ENCODE results near the gene DNAI2. TPM values are rescaled to one million over a fixed set of nuclear protein-coding genes. Genes with fewer than 3 reads are reported as not detected.

The DNAI2 gene
- total RNA-seq, 1 donor from 2014 or later, result not detected

DNA sequence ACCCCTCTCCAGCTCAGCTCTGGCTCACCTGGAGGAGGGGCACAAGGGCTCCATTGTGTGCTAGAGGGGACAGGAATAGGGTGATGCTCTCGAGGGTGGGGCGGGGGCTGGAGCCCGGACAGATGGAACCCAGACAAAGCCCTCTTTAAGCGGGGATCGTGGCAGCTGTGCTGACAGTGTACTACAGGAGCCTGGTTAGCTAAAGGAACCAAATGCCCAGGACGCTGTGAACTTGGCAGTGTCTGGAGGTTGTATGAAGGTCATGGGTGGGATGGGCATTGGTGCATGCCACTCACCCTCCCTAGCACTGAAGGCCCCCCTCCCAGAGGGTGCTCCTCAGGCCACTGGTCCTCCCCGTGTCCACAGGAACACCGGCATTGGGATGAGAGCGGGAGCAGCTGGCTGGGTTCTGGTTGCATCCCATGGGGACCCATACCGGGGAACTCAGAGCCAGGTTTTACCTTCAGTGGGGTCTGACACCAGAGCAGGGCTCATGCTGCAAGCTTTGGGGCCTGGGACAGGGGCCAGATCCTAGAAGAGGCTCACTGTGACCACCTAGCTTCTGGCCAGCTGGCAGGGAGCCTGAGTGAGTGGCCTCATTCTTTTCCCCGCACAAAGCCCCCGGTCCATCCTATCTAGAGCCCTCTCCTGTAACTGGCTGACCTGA is 63.9 kb downstream of the DNAI2 start:
- H3K4me1 ChIP-seq (ENCODE audit: insufficient read depth, low read length), result no peaks in the 10 kb centered on the region
- no peaks in the 10 kb centered on the region for H3K27me3 ChIP-seq (ENCODE audit: insufficient read depth, low read length)
- TF ChIP-seq EZH2 (IDR thresholded peaks at IDR 0.05; ENCODE audit: insufficient read depth, low read length), result no peak
- TF ChIP-seq, protein P1, sequence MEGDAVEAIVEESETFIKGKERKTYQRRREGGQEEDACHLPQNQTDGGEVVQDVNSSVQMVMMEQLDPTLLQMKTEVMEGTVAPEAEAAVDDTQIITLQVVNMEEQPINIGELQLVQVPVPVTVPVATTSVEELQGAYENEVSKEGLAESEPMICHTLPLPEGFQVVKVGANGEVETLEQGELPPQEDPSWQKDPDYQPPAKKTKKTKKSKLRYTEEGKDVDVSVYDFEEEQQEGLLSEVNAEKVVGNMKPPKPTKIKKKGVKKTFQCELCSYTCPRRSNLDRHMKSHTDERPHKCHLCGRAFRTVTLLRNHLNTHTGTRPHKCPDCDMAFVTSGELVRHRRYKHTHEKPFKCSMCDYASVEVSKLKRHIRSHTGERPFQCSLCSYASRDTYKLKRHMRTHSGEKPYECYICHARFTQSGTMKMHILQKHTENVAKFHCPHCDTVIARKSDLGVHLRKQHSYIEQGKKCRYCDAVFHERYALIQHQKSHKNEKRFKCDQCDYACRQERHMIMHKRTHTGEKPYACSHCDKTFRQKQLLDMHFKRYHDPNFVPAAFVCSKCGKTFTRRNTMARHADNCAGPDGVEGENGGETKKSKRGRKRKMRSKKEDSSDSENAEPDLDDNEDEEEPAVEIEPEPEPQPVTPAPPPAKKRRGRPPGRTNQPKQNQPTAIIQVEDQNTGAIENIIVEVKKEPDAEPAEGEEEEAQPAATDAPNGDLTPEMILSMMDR (IDR thresholded peaks at IDR 0.05; ENCODE audit: insufficient read depth, low read depth, low read length), result no peak
- Mint-ChIP-seq H3K36me3 (ENCODE audit: low read depth, unreplicated experiment) (no peaks in the 10 kb centered on the region), H3K27me3 (ENCODE audit: low read depth, unreplicated experiment) (peaks cover 33% of the 10 kb centered on the region), H3K4me1 (ENCODE audit: low read depth, unreplicated experiment) (no peaks in the 10 kb centered on the region), H3K4me3 (ENCODE audit: unreplicated experiment) (no peak overlapping the region), H3K9me3 (ENCODE audit: unreplicated experiment) (no peaks in the 10 kb centered on the region), H3K27ac (ENCODE audit: unreplicated experiment) (no peak overlapping the region)
- FAIRE-seq, result no peak
- no peak overlapping the region for H3K9ac ChIP-seq (ENCODE audit: low read length)
- no peaks in the 10 kb centered on the region for H3K36me3 ChIP-seq (ENCODE audit: insufficient read depth, low read length)
- H4K20me1 ChIP-seq (ENCODE audit: insufficient read depth, low read length), result no peaks in the 10 kb centered on the region
- no peak overlapping the region for H2AFZ ChIP-seq (ENCODE audit: low read depth, low read length)
- H3K27ac ChIP-seq (ENCODE audit: low read depth, low read length), result no peak overlapping the region
- H3K79me2 ChIP-seq (ENCODE audit: insufficient read depth, low read length), result no peaks in the 10 kb centered on the region
- H3K9me3 ChIP-seq (ENCODE audit: insufficient read depth, low read depth, low read length), result peaks cover 5% of the 10 kb centered on the region
- H3K4me3 ChIP-seq (ENCODE audit: insufficient read depth, low read depth, low read length), result no peak overlapping the region
- DNase-seq (ENCODE audit: low read depth), result no peak
- no peak overlapping the region for H3K4me2 ChIP-seq (ENCODE audit: low read length)

DNA sequence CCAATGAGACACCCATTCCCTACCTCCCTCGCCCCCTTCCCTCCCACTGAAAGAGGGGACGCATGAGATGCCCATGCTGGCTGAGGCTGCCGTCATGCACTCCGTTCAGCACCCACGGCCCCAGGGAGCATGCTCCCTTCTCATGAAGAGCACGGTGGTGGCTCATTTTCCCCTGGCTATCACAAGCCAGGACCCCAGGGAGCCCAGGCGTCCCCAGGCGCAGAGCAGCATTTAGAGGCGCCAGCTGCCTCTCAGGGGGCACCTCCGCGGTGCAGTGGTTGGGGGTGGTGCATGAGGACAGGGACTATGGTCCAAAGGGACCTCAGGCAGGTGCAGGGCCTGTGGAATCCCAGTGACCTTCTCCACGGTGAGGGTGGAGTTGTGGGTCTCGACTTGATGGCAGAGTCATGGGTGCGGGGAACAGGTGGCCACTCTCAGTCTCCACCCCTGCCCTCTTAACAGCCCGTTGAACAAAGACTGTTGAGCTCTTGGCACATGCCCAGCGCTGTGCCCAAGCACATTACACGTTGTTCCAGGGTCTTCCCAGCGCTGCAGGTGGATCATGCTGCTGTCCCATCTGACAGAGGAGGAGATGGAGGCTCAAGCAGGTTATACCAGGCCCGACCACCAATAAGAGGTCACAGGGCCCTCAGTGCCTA is 65.6 kb downstream of the DNAI2 start:
- no peaks in the 10 kb centered on the region for H3K27me3 ChIP-seq (ENCODE audit: insufficient read depth, low read length)
- no peaks in the 10 kb centered on the region for H3K4me1 ChIP-seq (ENCODE audit: insufficient read depth, low read length)
- FAIRE-seq (no peak), DNase-seq (ENCODE audit: low read depth) (no peak)
- H3K27ac ChIP-seq (ENCODE audit: low read depth, low read length), result no peak overlapping the region
- no peak overlapping the region for H3K4me2 ChIP-seq (ENCODE audit: low read length)
- no peak overlapping the region for H3K4me3 ChIP-seq (ENCODE audit: insufficient read depth, low read depth, low read length)
- no peak overlapping the region for H3K4me3 Mint-ChIP-seq (ENCODE audit: unreplicated experiment)
- H3K4me1 Mint-ChIP-seq (ENCODE audit: low read depth, unreplicated experiment), result no peaks in the 10 kb centered on the region
- no peaks in the 10 kb centered on the region for H4K20me1 ChIP-seq (ENCODE audit: insufficient read depth, low read length)
- H3K27ac Mint-ChIP-seq (ENCODE audit: unreplicated experiment), result no peak overlapping the region
- H3K9me3 ChIP-seq (ENCODE audit: insufficient read depth, low read depth, low read length), result no peaks in the 10 kb centered on the region
- H3K79me2 ChIP-seq (ENCODE audit: insufficient read depth, low read length), result no peaks in the 10 kb centered on the region
- no peaks in the 10 kb centered on the region for H3K36me3 ChIP-seq (ENCODE audit: insufficient read depth, low read length)
- no peak overlapping the region for H3K9ac ChIP-seq (ENCODE audit: low read length)
- TF ChIP-seq EZH2 (IDR thresholded peaks at IDR 0.05; ENCODE audit: insufficient read depth, low read length), result no peak
- TF ChIP-seq, protein P1 (IDR thresholded peaks at IDR 0.05; ENCODE audit: insufficient read depth, low read depth, low read length), result no peak
- H3K9me3 Mint-ChIP-seq (ENCODE audit: unreplicated experiment), result no peaks in the 10 kb centered on the region
- no peak overlapping the region for H2AFZ ChIP-seq (ENCODE audit: low read depth, low read length)
- H3K36me3 Mint-ChIP-seq (ENCODE audit: low read depth, unreplicated experiment), result no peaks in the 10 kb centered on the region
- peaks cover 34% of the 10 kb centered on the region for H3K27me3 Mint-ChIP-seq (ENCODE audit: low read depth, unreplicated experiment)

Measured in astrocyte (in vitro differentiated cells and primary cell).